Loucy (cell line): ENCODE data around the gene ADAM22.

Source experiments
- CTCF ChIP-seq: fragments of 200-600 bp; sonication (generic); conservative IDR thresholded peaks from 2 replicates; pipeline ENCODE4 v1.5.1; 2014; ENCODE audit warnings: mild to moderate bottlenecking, antibody characterized with exemption, low read length
- EZH2phosphoT487 ChIP-seq: fragments of 200-600 bp; IDR thresholded peaks from 2 replicates; pipeline ENCODE4 v1.6.1; 2018; ENCODE audit warnings: antibody characterized with exemption, mild to moderate bottlenecking, moderate library complexity, borderline replicate concordance

GRCh38 chr7:88151119-88151790, 217.2 kb downstream of the ADAM22 start:
- TF ChIP-seq CTCF (no peak), EZH2phosphoT487 (no peak)
